MCF 10A (cell line): Measurements from ENCODE around the gene BICD2. TPM values are rescaled to one million over a fixed set of nuclear protein-coding genes. Genes with fewer than 3 reads are reported as not detected.
A peak's percentile ranks its signal among the peaks of the same experiment; 100 is the strongest.

Source experiments
- BruUV-seq: library from RNA; stranded (reverse); fragments of 400-500 nt; replicated peaks from 2 replicates; lab custom pipeline; 2021; lab: Mats Ljungman, UMichigan
- CTCF ChIA-PET: fragments of 300-600 bp; sonication (Branson Sonifier 250); formaldehyde crosslinking; extraction: SDS; loops from one replicate; lab custom pipeline; 2021; ENCODE audit warnings: antibody characterized with exemption, inconsistent platforms; lab: Yijun Ruan, JAX
- POLR2A ChIA-PET: fragments of 300-600, 350-650 bp; sonication (Branson Sonifier 250); formaldehyde crosslinking; extraction: SDS; loops from one replicate; lab custom pipeline; 2020; ENCODE audit warnings: antibody characterized with exemption, inconsistent platforms; lab: Yijun Ruan, JAX
- DNase-seq: peaks from one replicate; pipeline ENCODE4 v3.0.0-alpha.2; 2018; ENCODE audit not compliant: unreplicated experiment
- H3K27ac Mint-ChIP-seq: one replicate; pipeline ENCODE4 v1.8.0; 2022; ENCODE audit warnings: mild to moderate bottlenecking, low read depth, mixed read lengths; ENCODE audit not compliant: unreplicated experiment
- H3K27me3 Mint-ChIP-seq: one replicate; pipeline ENCODE4 v1.8.0; 2022; ENCODE audit warnings: mixed read lengths; ENCODE audit not compliant: insufficient read depth, unreplicated experiment
- H3K36me3 Mint-ChIP-seq: one replicate; pipeline ENCODE4 v1.8.0; 2022; ENCODE audit warnings: mild to moderate bottlenecking, moderate library complexity, mixed read lengths; ENCODE audit not compliant: insufficient read depth, unreplicated experiment
- H3K4me1 Mint-ChIP-seq: one replicate; pipeline ENCODE4 v1.8.0; 2022; ENCODE audit warnings: mixed read lengths; ENCODE audit not compliant: insufficient read depth, unreplicated experiment
- H3K4me3 Mint-ChIP-seq: one replicate; pipeline ENCODE4 v1.8.0; 2022; ENCODE audit warnings: mild to moderate bottlenecking, moderate library complexity, mixed read lengths; ENCODE audit not compliant: unreplicated experiment
- H3K9me3 Mint-ChIP-seq: one replicate; pipeline ENCODE4 v1.8.0; 2022; ENCODE audit warnings: mixed read lengths; ENCODE audit not compliant: unreplicated experiment
- intact Hi-C: fragments of 100-400 bp; cut with micrococcal nuclease; formaldehyde crosslinking; loops from 2 replicates; pipeline ENCODE4 v1.14.1; 2022
- total RNA-seq: library from RNA; stranded (reverse); gene quantifications from 2 replicates; pipeline ENCODE4 v1.2.3, GENCODE V29; 2022
- TF ChIP-seq, protein P1 (sequence below): fragments of 200-600 bp; IDR thresholded peaks from one replicate; pipeline ENCODE4 v1.8.0; 2022; ENCODE audit warnings: antibody characterized with exemption, mild to moderate bottlenecking; ENCODE audit not compliant: unreplicated experiment

Gene BICD2
- total RNA-seq, 1 experiment from 2014 or later = 23.5 TPM

DNA sequence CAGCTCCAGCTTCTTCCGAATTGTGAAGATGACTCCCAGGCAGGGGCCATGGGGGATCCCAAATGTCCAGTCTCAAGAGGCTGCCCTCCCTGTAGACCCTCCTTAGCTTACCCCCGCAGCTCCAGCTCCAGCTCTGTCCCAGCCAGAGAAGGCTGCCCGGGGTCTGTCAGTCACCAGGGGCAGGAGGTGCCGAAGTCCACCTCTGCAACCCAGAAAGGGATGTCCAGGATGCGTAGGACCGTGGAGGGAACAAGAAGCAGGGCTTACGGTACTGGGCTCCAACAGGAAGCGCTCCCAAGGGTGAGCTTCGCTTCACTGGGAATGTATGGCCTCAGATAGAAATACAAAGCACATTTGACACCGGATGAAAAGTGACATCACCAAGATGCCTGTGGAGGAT, 100.7 kb downstream of the BICD2 start:
- intact Hi-C loops = no loop called here
- BruUV-seq = no TSS peak
- DNase-seq = no peak
- H3K4me1 Mint-ChIP-seq = peaks cover 14% of the 10 kb centered on the region
- H3K27ac Mint-ChIP-seq = no peak overlapping the region
- TF ChIP-seq, protein P1, sequence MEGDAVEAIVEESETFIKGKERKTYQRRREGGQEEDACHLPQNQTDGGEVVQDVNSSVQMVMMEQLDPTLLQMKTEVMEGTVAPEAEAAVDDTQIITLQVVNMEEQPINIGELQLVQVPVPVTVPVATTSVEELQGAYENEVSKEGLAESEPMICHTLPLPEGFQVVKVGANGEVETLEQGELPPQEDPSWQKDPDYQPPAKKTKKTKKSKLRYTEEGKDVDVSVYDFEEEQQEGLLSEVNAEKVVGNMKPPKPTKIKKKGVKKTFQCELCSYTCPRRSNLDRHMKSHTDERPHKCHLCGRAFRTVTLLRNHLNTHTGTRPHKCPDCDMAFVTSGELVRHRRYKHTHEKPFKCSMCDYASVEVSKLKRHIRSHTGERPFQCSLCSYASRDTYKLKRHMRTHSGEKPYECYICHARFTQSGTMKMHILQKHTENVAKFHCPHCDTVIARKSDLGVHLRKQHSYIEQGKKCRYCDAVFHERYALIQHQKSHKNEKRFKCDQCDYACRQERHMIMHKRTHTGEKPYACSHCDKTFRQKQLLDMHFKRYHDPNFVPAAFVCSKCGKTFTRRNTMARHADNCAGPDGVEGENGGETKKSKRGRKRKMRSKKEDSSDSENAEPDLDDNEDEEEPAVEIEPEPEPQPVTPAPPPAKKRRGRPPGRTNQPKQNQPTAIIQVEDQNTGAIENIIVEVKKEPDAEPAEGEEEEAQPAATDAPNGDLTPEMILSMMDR = no peak
- no peaks in the 10 kb centered on the region for H3K9me3 Mint-ChIP-seq
- no peak overlapping the region for H3K4me3 Mint-ChIP-seq
- ChIA-PET POLR2A (no interaction called here), CTCF (no interaction called here)
- peaks cover 24% of the 10 kb centered on the region for H3K36me3 Mint-ChIP-seq
- no peaks in the 10 kb centered on the region for H3K27me3 Mint-ChIP-seq

DNA sequence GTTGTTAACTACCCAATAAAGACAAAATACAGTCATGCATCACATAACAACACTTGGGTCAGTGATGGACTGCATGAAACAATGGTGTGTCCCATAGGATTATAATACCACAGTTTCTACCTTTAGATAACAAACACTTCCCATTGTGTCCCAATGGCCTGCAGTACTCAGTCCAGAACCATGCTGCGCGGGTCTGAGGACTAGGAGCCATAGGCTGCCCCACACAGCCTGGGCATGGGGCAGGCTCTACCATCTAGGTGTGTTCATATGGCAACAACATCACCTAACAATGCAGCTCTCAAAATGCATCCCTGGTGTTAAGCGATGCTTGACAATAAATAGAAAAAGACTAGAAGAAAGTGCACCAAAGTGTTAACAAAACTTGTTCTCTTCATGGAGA, 101.5 kb downstream of the BICD2 start:
- POLR2A ChIA-PET = no interaction called here
- Mint-ChIP-seq H3K9me3 (no peaks in the 10 kb centered on the region), H3K4me3 (no peak overlapping the region), H3K27ac (no peak overlapping the region), H3K36me3 (peaks cover 31% of the 10 kb centered on the region), H3K27me3 (no peaks in the 10 kb centered on the region), H3K4me1 (peaks cover 7% of the 10 kb centered on the region)
- no peak for DNase-seq
- no TSS peak for BruUV-seq
- intact Hi-C loops = no loop called here
- TF ChIP-seq, protein P1 = no peak
- CTCF ChIA-PET = no interaction called here

DNA sequence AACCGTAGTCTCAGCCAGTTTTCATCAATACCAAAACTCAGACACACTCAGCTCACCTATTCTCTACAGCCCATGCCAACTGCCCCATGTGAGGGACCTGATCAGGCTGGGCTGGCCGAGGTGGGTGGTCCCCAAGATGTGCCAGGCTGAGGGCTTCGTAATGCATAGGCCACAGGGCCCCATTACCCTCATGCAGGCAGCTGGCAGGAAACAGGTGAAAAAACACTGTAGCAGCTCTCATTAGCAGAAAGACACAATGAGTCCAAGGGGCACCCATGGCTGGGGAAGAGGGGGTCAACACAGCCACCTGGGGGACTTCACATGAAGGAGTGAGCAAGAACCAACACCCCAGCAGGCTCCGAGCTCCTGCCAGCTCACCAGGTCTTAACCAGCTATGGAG, 102.9 kb downstream of the BICD2 start:
- no peaks in the 10 kb centered on the region for H3K27me3 Mint-ChIP-seq

More for the DNA sequence above, 102.9 kb downstream of the BICD2 start:
- TF ChIP-seq, protein P1 = no peak
- Mint-ChIP-seq H3K4me1 (peaks cover 8% of the 10 kb centered on the region), H3K27ac (peak overlapping the region; percentile 2), H3K9me3 (no peaks in the 10 kb centered on the region), H3K36me3 (peaks cover 39% of the 10 kb centered on the region), H3K4me3 (no peak overlapping the region)
- DNase-seq = no peak
- ChIA-PET CTCF (interaction anchor here (0.5 kb wide), 1 partner anchor 318 kb away, joined by 3 read pairs; no protein-coding TSS in a partner anchor), POLR2A (interaction anchor here (0.6 kb wide), 1 partner anchor 406 kb away, joined by 3 read pairs; no protein-coding TSS in a partner anchor)
- intact Hi-C loops = loop anchor here (1.0 kb wide), 1 partner anchor 8 kb away; no protein-coding TSS in a partner anchor
- no TSS peak for BruUV-seq

Other genes with a start within 250 kb of the BICD2 start
- 10.2 and 13.5 TPM in 2 replicates for gene ECM2, start 228.8 kb downstream of the BICD2 start, total RNA-seq
- 16.3 and 16.6 TPM in 2 replicates for gene IPPK, start 94.7 kb downstream of the BICD2 start, total RNA-seq
- gene ZNF484, start 113.2 kb upstream of the BICD2 start, total RNA-seq = 7.1 and 7.3 TPM in 2 replicates
- not detected in 2 replicates for gene FGD3, start 182.7 kb upstream of the BICD2 start, total RNA-seq